Ishikawa (cell line): ENCODE results near the gene RAI1.

ENCODE experiments used
- CEBPB ChIP-seq: IDR thresholded peaks from 2 replicates; pipeline ENCODE4 v1.6.1; 2012
- CREB1 ChIP-seq: IDR thresholded peaks from 2 replicates; pipeline ENCODE4 v1.6.1; 2012; ENCODE audit warnings: low read depth
- EGR1 ChIP-seq: IDR thresholded peaks from 2 replicates; pipeline ENCODE4 v1.6.1; 2012
- EP300 ChIP-seq: IDR thresholded peaks from 2 replicates; pipeline ENCODE4 v1.6.1; 2012; ENCODE audit warnings: borderline replicate concordance
- FOXM1 ChIP-seq: IDR thresholded peaks from 2 replicates; pipeline ENCODE4 v1.6.1; 2012; ENCODE audit warnings: low read depth, borderline replicate concordance
- NFIC ChIP-seq: IDR thresholded peaks from 2 replicates; pipeline ENCODE4 v1.6.1; 2012
- RAD21 ChIP-seq: IDR thresholded peaks from 2 replicates; pipeline ENCODE4 v1.6.1; 2012; ENCODE audit warnings: low read depth
- TAF1 ChIP-seq: IDR thresholded peaks from 2 replicates; pipeline ENCODE4 v1.6.1; 2012; ENCODE audit warnings: low read depth, mild to moderate bottlenecking
- TCF12 ChIP-seq: IDR thresholded peaks from 2 replicates; pipeline ENCODE4 v1.6.1; 2012; ENCODE audit warnings: low read depth
- TEAD4 ChIP-seq: IDR thresholded peaks from 2 replicates; pipeline ENCODE4 v1.6.1; 2012
- YY1 ChIP-seq: IDR thresholded peaks from 2 replicates; pipeline ENCODE4 v1.6.1; 2012; ENCODE audit warnings: low read depth
- ZBTB7A ChIP-seq: IDR thresholded peaks from 2 replicates; pipeline ENCODE4 v1.6.1; 2012; ENCODE audit warnings: low read depth
- TF ChIP-seq, protein P1 (sequence below): IDR thresholded peaks from 2 replicates; pipeline ENCODE4 v1.6.1; 2012
- TF ChIP-seq, protein P2 (sequence below): IDR thresholded peaks from 2 replicates; pipeline ENCODE4 v1.6.1; 2012
- TF ChIP-seq, protein P3 (sequence below): IDR thresholded peaks from 2 replicates; pipeline ENCODE4 v1.6.1; 2012; ENCODE audit warnings: low read depth, mild to moderate bottlenecking

RAI1 gene

DNA sequence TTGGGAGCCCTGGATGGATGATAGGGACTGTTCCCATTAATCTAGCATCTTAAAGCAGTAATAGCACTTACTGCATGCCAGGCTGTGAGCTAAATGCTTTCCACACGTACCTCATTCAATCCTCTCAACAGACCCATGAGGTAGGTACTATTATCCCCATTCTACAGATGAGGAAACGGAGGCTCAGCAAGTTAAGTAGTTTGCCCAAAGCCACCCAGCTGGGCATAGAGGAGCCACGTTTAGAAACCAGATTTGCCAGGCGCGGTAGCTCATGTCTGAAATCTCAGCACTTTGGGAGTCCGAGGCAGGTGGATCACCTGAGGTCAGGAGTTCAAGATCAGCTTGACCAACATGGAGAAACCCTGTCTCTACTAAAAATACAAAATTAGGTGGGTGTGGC lies 2.0 kb upstream of the RAI1 start:
- TF ChIP-seq RAD21 (no peak), TCF12 (no peak), YY1 (no peak), NFIC (no peak)

DNA sequence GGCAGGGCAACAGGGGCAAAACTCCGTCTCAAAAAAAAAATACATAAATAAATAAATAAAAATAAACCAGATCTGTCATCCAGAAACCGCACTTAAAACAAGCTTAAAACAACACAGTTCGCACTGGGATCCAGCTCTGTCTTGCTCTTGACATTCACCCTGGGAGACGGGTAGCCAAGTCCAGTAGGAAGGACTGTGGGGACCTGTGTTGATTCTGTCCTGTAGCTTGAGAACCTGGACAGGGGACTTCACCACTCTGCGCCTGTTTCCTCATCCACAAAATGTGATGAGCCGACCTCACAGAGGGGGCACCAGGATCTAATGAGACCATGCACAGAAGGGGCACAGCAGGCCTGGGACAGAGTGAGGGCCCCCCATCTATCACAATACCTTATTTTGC lies 1.5 kb upstream of the RAI1 start:
- no peak for TF ChIP-seq EGR1
- TF ChIP-seq TEAD4: no peak
- no peak for TF ChIP-seq FOXM1
- no peak for TF ChIP-seq CEBPB
- TF ChIP-seq, protein P1, sequence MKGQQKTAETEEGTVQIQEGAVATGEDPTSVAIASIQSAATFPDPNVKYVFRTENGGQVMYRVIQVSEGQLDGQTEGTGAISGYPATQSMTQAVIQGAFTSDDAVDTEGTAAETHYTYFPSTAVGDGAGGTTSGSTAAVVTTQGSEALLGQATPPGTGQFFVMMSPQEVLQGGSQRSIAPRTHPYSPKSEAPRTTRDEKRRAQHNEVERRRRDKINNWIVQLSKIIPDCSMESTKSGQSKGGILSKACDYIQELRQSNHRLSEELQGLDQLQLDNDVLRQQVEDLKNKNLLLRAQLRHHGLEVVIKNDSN: no peak
- TF ChIP-seq, protein P2, sequence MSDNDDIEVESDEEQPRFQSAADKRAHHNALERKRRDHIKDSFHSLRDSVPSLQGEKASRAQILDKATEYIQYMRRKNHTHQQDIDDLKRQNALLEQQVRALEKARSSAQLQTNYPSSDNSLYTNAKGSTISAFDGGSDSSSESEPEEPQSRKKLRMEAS: no peak
- TF ChIP-seq TAF1: no peak
- no peak for TF ChIP-seq CREB1
- TF ChIP-seq ZBTB7A: no peak
- TF ChIP-seq TCF12: no peak
- no peak for TF ChIP-seq YY1
- no peak for TF ChIP-seq NFIC
- TF ChIP-seq EP300: no peak
- TF ChIP-seq, protein P3, sequence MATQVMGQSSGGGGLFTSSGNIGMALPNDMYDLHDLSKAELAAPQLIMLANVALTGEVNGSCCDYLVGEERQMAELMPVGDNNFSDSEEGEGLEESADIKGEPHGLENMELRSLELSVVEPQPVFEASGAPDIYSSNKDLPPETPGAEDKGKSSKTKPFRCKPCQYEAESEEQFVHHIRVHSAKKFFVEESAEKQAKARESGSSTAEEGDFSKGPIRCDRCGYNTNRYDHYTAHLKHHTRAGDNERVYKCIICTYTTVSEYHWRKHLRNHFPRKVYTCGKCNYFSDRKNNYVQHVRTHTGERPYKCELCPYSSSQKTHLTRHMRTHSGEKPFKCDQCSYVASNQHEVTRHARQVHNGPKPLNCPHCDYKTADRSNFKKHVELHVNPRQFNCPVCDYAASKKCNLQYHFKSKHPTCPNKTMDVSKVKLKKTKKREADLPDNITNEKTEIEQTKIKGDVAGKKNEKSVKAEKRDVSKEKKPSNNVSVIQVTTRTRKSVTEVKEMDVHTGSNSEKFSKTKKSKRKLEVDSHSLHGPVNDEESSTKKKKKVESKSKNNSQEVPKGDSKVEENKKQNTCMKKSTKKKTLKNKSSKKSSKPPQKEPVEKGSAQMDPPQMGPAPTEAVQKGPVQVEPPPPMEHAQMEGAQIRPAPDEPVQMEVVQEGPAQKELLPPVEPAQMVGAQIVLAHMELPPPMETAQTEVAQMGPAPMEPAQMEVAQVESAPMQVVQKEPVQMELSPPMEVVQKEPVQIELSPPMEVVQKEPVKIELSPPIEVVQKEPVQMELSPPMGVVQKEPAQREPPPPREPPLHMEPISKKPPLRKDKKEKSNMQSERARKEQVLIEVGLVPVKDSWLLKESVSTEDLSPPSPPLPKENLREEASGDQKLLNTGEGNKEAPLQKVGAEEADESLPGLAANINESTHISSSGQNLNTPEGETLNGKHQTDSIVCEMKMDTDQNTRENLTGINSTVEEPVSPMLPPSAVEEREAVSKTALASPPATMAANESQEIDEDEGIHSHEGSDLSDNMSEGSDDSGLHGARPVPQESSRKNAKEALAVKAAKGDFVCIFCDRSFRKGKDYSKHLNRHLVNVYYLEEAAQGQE: no peak
- no peak for TF ChIP-seq RAD21

DNA sequence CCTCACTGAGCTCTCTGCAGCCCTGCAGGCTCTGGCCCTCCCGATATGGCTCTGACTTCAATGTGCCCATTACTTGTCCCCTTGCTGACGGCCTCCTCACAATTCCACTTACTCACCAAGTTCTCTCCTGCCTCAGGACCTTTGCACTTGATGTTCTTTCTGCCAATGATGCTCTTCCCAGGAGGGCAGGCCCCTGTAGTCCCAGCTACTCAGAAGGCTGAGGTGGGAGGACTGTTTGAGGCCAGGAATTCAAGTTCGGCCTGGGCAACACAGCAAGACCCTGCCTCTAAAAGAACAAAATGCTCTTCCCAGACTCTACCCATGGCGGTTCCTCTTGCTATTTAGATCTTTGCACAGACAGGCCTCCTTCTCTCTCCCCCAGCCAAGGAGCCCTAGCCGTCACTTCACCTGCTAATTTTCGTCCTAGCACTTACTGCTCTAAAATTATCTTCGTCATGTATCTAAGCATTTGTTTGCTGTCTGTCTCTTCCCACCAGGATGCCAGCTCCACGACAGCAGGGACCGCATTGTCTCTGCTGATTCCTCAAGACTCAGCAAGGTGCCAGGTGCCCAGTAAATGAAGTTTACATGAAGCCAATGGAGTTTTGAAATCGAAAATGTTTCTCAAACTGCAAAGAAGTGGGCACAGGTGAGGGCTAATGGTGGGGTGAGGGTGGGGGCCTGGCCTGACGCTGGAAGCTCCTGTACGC lies 626 bp upstream of the RAI1 start:
- TF ChIP-seq, protein P2: no peak

DNA sequence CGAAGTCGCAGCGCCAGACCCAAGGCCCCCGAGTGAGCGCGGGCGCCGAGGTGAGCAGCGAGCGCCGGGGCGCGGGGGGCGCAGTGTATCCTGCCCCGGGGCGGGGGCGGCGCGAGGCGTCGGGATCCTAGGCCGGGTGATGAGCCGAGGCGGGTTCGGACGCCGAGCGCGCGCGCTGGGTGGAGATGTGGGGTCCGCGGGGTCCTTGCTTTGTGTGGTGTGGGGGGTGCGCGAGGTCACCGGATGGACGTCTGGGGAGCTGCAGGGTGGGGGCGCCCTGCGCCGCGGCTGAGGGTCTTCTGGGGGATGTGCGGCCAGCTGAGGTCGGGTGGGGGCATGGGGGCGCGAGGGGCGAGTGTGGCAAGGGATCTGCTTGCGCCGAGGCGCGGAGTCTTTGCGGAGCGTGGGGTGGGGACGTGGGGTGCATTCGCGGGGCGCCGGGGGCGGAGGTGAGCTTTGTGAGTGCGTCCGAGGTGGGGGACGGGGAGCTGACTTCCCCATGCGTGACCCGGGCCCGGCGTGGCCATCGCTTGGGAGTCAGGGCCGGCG lies 560 bp downstream of the RAI1 start:
- TF ChIP-seq EP300 (no peak), ZBTB7A (peak; percentile 94), TEAD4 (no peak)
- TF ChIP-seq, protein P2: no peak

DNA sequence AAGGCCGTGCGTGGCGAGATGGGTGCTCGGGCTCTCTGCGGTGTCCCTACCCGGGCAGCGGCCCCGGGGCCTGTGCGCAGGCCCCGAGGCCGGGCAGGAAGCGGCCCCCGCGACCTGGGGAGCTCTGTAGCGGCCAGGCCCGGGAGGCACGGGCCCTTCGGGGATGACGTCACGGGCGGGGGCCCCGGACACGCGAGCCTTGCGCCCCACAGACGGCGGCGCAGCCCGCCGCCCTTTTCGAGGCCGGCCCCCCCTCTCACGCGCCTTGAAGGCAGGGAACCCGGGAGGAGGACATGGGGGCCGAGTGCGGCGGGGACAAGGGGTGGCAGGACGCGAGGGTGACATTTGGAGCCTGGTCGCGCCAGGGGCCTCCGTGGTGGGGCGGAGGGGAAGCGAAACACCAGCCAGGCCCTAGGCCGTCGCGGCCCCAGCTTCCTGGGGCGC lies 1.1 kb downstream of the RAI1 start:
- TF ChIP-seq EGR1 (no peak), FOXM1 (no peak), YY1 (no peak), RAD21 (no peak), TCF12 (no peak), TAF1 (no peak; the same call in 1 of the 2 replicates), EP300 (no peak; the same call in 1 of the 2 replicates), TEAD4 (no peak), NFIC (no peak), CEBPB (no peak), CREB1 (no peak; the same call in 1 of the 2 replicates), ZBTB7A (no peak)
- TF ChIP-seq, protein P3: no peak
- TF ChIP-seq, protein P2: no peak; the same call in 1 of the 2 replicates
- TF ChIP-seq, protein P1: no peak
